ENCODE results near the gene CUL9. TPM values are rescaled to one million over a fixed set of nuclear protein-coding genes. Genes with fewer than 3 reads are reported as not detected.

CUL9 gene
- total RNA-seq, 1 experiment from 2014 or later = 39.6 TPM

GRCh38 chr6:43193929-43194328, 11.9 kb downstream of the CUL9 start:
- DNase-seq (ENCODE audit: unreplicated experiment) = no peak
- H3K27ac Mint-ChIP-seq (ENCODE audit: low read depth, unreplicated experiment) = no peak overlapping the region
- H3K4me3 Mint-ChIP-seq (ENCODE audit: unreplicated experiment) = no peak overlapping the region
- no peaks in the 10 kb centered on the region for H3K27me3 Mint-ChIP-seq (ENCODE audit: insufficient read depth, unreplicated experiment)
- TF ChIP-seq CTCF (IDR thresholded peaks at IDR 0.05; ENCODE audit: unreplicated experiment) = no peak
- peaks cover 58% of the 10 kb centered on the region for H3K36me3 Mint-ChIP-seq (ENCODE audit: insufficient read depth, unreplicated experiment)
- no peaks in the 10 kb centered on the region for H3K9me3 Mint-ChIP-seq (ENCODE audit: unreplicated experiment)
- BruUV-seq (replicated peaks) = no TSS peak
- intact Hi-C loops (cut with micrococcal nuclease) = no loop called here
- POLR2A ChIA-PET = interaction anchor here (1.8 kb wide), 1 partner anchor 19 kb away, joined by 4 read pairs; no protein-coding TSS in a partner anchor
- H3K4me1 Mint-ChIP-seq (ENCODE audit: insufficient read depth, unreplicated experiment) = no peaks in the 10 kb centered on the region
- CTCF ChIA-PET = interaction anchor here (0.6 to 0.7 kb wide), 2 partner anchors 35 to 434 kb away, joined by 4 read pairs; no protein-coding TSS in a partner anchor

- CTCF ChIA-PET = no interaction called here
- BruUV-seq (replicated peaks) = no TSS peak
- DNase-seq (ENCODE audit: unreplicated experiment) = no peak
- no peak overlapping the region for H3K27ac Mint-ChIP-seq (ENCODE audit: low read depth, unreplicated experiment)
- peaks cover 59% of the 10 kb centered on the region for H3K36me3 Mint-ChIP-seq (ENCODE audit: insufficient read depth, unreplicated experiment)
- intact Hi-C loops (cut with micrococcal nuclease) = no loop called here
- TF ChIP-seq CTCF (IDR thresholded peaks at IDR 0.05; ENCODE audit: unreplicated experiment) = no peak
- POLR2A ChIA-PET = interaction anchor here (0.7 kb wide), 1 partner anchor 25 kb away, joined by 3 read pairs; no protein-coding TSS in a partner anchor
- no peaks in the 10 kb centered on the region for H3K9me3 Mint-ChIP-seq (ENCODE audit: unreplicated experiment)
- no peak overlapping the region for H3K4me3 Mint-ChIP-seq (ENCODE audit: unreplicated experiment)
- H3K4me1 Mint-ChIP-seq (ENCODE audit: insufficient read depth, unreplicated experiment) = no peaks in the 10 kb centered on the region
- H3K27me3 Mint-ChIP-seq (ENCODE audit: insufficient read depth, unreplicated experiment) = no peaks in the 10 kb centered on the region
Observed at GRCh38 chr6:43196337-43196736, 14.3 kb downstream of the CUL9 start.

GRCh38 chr6:43199912-43200311, 17.9 kb downstream of the CUL9 start:
- TF ChIP-seq CTCF (IDR thresholded peaks at IDR 0.05; ENCODE audit: unreplicated experiment) = no peak
- no peaks in the 10 kb centered on the region for H3K27me3 Mint-ChIP-seq (ENCODE audit: insufficient read depth, unreplicated experiment)
- DNase-seq (ENCODE audit: unreplicated experiment) = no peak
- BruUV-seq (replicated peaks) = no TSS peak
- no peaks in the 10 kb centered on the region for H3K9me3 Mint-ChIP-seq (ENCODE audit: unreplicated experiment)
- POLR2A ChIA-PET = no interaction called here
- intact Hi-C loops (cut with micrococcal nuclease) = no loop called here
- H3K36me3 Mint-ChIP-seq (ENCODE audit: insufficient read depth, unreplicated experiment) = peaks cover 35% of the 10 kb centered on the region
- H3K27ac Mint-ChIP-seq (ENCODE audit: low read depth, unreplicated experiment) = no peak overlapping the region
- no peak overlapping the region for H3K4me3 Mint-ChIP-seq (ENCODE audit: unreplicated experiment)
- H3K4me1 Mint-ChIP-seq (ENCODE audit: insufficient read depth, unreplicated experiment) = no peaks in the 10 kb centered on the region
- CTCF ChIA-PET = interaction anchor here (1.0 to 1.7 kb wide), 2 partner anchors 12 to 16 kb away, joined by 3 read pairs; no protein-coding TSS in a partner anchor

- no peaks in the 10 kb centered on the region for H3K9me3 Mint-ChIP-seq (ENCODE audit: unreplicated experiment)
- no peak overlapping the region for H3K27ac Mint-ChIP-seq (ENCODE audit: low read depth, unreplicated experiment)
- no peak for TF ChIP-seq CTCF (IDR thresholded peaks at IDR 0.05; ENCODE audit: unreplicated experiment)
- peaks cover 40% of the 10 kb centered on the region for H3K36me3 Mint-ChIP-seq (ENCODE audit: insufficient read depth, unreplicated experiment)
- no peak overlapping the region for H3K4me3 Mint-ChIP-seq (ENCODE audit: unreplicated experiment)
- POLR2A ChIA-PET = interaction anchor here (1.0 kb wide), 1 partner anchor 29 kb away, joined by 3 read pairs; the partner anchor contains the start of gene DNPH1
- intact Hi-C loops (cut with micrococcal nuclease) = no loop called here
- DNase-seq (ENCODE audit: unreplicated experiment) = no peak
- no peaks in the 10 kb centered on the region for H3K27me3 Mint-ChIP-seq (ENCODE audit: insufficient read depth, unreplicated experiment)
- no TSS peak for BruUV-seq (replicated peaks)
- no peaks in the 10 kb centered on the region for H3K4me1 Mint-ChIP-seq (ENCODE audit: insufficient read depth, unreplicated experiment)
- CTCF ChIA-PET = interaction anchor here (0.6 to 2.5 kb wide), 3 partner anchors 9 to 29 kb away, joined by 3 to 12 read pairs (median 3); partner anchors contain the start of gene DNPH1
Observed at GRCh38 chr6:43200541-43200940, 18.5 kb downstream of the CUL9 start.
